ENCODE data around the gene PCDHA1.

PCDHA1 gene

DNA sequence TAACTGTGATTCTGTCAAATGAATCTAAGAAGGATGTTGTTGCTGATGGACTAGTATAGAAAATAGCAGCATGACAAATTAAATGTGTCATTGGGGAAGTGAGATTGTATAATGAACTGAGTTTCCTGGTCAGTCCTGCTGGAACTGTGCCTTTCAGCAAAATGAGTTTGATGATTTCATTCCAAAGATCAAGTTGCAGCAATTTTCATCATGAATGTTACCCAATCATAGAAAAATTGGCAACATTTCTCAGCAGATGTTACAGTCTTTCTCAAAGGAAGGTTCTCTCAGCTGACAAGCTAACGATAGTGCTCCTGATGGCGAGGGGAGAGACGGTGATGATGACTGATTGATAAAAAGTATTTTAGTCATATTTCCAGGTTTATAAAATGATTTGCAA is 191.1 kb downstream of the PCDHA1 start:
- no peak overlapping the region for H3K4me2 ChIP-seq
- H3K27me3 ChIP-seq (ENCODE audit: insufficient read depth, low read depth), result no peaks in the 10 kb centered on the region
- H3K9ac ChIP-seq, result no peak overlapping the region
- no peak overlapping the region for H3K4me3 ChIP-seq (IDR thresholded peaks at IDR 0.05; ENCODE audit: insufficient read depth, low read depth, low read length)
- TF ChIP-seq, protein P1, sequence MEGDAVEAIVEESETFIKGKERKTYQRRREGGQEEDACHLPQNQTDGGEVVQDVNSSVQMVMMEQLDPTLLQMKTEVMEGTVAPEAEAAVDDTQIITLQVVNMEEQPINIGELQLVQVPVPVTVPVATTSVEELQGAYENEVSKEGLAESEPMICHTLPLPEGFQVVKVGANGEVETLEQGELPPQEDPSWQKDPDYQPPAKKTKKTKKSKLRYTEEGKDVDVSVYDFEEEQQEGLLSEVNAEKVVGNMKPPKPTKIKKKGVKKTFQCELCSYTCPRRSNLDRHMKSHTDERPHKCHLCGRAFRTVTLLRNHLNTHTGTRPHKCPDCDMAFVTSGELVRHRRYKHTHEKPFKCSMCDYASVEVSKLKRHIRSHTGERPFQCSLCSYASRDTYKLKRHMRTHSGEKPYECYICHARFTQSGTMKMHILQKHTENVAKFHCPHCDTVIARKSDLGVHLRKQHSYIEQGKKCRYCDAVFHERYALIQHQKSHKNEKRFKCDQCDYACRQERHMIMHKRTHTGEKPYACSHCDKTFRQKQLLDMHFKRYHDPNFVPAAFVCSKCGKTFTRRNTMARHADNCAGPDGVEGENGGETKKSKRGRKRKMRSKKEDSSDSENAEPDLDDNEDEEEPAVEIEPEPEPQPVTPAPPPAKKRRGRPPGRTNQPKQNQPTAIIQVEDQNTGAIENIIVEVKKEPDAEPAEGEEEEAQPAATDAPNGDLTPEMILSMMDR (conservative IDR thresholded peaks at IDR 0.05; ENCODE audit: low read depth, low read length), result no peak
- no peaks in the 10 kb centered on the region for H4K20me1 ChIP-seq (ENCODE audit: insufficient read depth)
- no peak overlapping the region for H2AFZ ChIP-seq (ENCODE audit: low read depth)
- no peaks in the 10 kb centered on the region for H3K36me3 ChIP-seq (ENCODE audit: insufficient read depth)
- no peak overlapping the region for H3K27ac ChIP-seq
- H3K4me1 ChIP-seq (ENCODE audit: low read depth, poor library complexity, severe bottlenecking), result no peaks in the 10 kb centered on the region
- no peaks in the 10 kb centered on the region for H3K79me2 ChIP-seq (ENCODE audit: insufficient read depth, low read depth)

DNA sequence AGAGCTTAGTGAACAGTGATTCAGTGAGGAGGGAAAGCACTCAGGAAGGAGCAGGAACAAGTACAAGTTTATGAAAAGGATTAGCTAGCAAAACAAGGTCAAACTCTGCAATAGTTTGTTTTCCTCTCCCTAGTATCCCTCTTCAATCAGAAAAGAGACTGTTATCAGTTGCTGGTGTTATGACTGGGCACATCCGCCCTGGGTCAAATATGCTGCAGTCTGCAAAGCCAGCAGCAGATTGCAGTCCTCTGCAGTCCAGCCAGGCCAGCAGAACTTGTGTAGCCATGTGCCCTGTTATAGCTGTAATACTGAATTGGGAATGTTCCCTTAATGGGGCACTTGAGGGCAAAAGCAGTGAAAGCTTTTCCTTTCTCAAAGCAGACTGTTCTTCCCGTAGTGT is 192.3 kb downstream of the PCDHA1 start:
- Histone ChIP-seq H4K20me1 (ENCODE audit: insufficient read depth) (no peaks in the 10 kb centered on the region), H3K4me1 (ENCODE audit: low read depth, poor library complexity, severe bottlenecking) (no peaks in the 10 kb centered on the region), H2AFZ (ENCODE audit: low read depth) (no peak overlapping the region), H3K4me3 (IDR thresholded peaks at IDR 0.05; ENCODE audit: insufficient read depth, low read depth, low read length) (no peak overlapping the region), H3K9ac (no peak overlapping the region), H3K27me3 (ENCODE audit: insufficient read depth, low read depth) (no peaks in the 10 kb centered on the region), H3K36me3 (ENCODE audit: insufficient read depth) (no peaks in the 10 kb centered on the region), H3K27ac (no peak overlapping the region), H3K4me2 (no peak overlapping the region), H3K79me2 (ENCODE audit: insufficient read depth, low read depth) (no peaks in the 10 kb centered on the region)
- TF ChIP-seq, protein P1 (conservative IDR thresholded peaks at IDR 0.05; ENCODE audit: low read depth, low read length), result no peak

DNA sequence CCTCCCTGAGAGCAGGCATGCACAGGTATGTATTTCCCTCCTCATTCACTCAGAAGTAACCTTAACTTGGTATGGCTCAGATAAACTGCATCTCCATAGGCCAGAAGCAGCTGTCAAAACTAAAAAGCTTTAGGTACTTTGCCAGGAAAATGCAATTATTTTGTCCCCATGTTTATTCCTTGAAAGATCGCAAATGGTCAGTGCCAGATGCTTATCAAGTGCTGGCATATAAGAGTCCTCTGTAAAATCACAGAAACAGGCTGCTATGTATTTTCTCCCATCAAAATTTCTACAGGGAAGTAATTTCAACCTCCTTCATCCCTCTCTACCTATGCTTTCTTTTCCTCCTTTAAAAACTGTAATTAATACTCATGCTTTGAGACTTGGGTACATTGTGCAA is 193.0 kb downstream of the PCDHA1 start:
- Histone ChIP-seq H4K20me1 (ENCODE audit: insufficient read depth) (no peaks in the 10 kb centered on the region), H3K4me1 (ENCODE audit: low read depth, poor library complexity, severe bottlenecking) (no peaks in the 10 kb centered on the region), H3K27me3 (ENCODE audit: insufficient read depth, low read depth) (no peaks in the 10 kb centered on the region), H3K27ac (no peak overlapping the region), H3K79me2 (ENCODE audit: insufficient read depth, low read depth) (no peaks in the 10 kb centered on the region), H3K36me3 (ENCODE audit: insufficient read depth) (no peaks in the 10 kb centered on the region), H3K9ac (no peak overlapping the region), H3K4me3 (IDR thresholded peaks at IDR 0.05; ENCODE audit: insufficient read depth, low read depth, low read length) (no peak overlapping the region), H3K4me2 (no peak overlapping the region), H2AFZ (ENCODE audit: low read depth) (no peak overlapping the region)
- TF ChIP-seq, protein P1 (conservative IDR thresholded peaks at IDR 0.05; ENCODE audit: low read depth, low read length), result no peak

DNA sequence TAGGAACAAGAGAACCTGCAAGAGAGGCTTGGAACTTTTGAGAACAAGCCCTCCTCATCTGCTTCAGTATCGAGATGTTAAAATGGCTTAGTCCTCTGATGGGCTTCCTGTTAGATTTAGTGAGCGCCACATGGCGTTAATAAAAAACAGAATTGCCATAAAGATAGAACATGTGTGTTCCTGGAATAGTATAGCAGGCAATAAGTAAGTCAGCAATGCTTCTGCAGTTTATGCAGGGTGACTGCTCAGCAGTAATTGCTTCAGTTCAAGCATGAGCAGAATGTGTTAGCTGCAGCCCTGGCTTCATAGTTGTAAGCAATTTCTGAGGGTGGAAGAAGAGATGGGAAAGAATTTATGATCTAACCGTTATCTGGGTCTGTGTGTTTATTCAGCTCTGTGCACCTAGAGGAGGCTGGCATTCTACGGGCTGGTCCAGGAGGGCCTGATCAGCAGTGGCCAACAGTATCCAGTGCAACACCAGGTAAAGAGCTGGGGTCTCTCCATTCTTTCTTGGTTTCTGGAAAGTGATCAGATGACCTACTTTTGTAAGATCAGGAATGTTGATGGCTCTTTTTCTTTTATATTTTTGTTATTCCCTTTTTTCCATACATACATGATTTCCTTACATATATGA is 196.3 kb downstream of the PCDHA1 start:
- Histone ChIP-seq H3K4me3 (IDR thresholded peaks at IDR 0.05; ENCODE audit: insufficient read depth, low read depth, low read length) (no peak overlapping the region), H3K27me3 (ENCODE audit: insufficient read depth, low read depth) (no peaks in the 10 kb centered on the region), H2AFZ (ENCODE audit: low read depth) (no peak overlapping the region), H3K79me2 (ENCODE audit: insufficient read depth, low read depth) (no peaks in the 10 kb centered on the region), H3K9ac (no peak overlapping the region), H4K20me1 (ENCODE audit: insufficient read depth) (no peaks in the 10 kb centered on the region), H3K27ac (no peak overlapping the region), H3K4me2 (no peak overlapping the region), H3K4me1 (ENCODE audit: low read depth, poor library complexity, severe bottlenecking) (no peaks in the 10 kb centered on the region), H3K36me3 (ENCODE audit: insufficient read depth) (no peaks in the 10 kb centered on the region)
- TF ChIP-seq, protein P1 (conservative IDR thresholded peaks at IDR 0.05; ENCODE audit: low read depth, low read length), result no peak

All from KMS-11 (cell line).